OCI-LY7 (cell line): Measurements from ENCODE around the gene NOCT. TPM values are rescaled to one million over a fixed set of nuclear protein-coding genes. Genes with fewer than 3 reads are reported as not detected.
"Not testable (repeated sequence)": the region's sequence is repeated elsewhere in the genome, so short reads cannot be mapped to it uniquely, and the experiment has no call there.

Source experiments
- BruUV-seq: library from RNA; stranded (reverse); fragments of 400-500 nt; replicated peaks from 2 replicates; lab custom pipeline; 2021; lab: Mats Ljungman, UMichigan
- CTCF ChIA-PET: fragments of 300-600 bp; sonication (Branson Sonifier 250); formaldehyde crosslinking; loops from one replicate; lab custom pipeline; 2022; ENCODE audit warnings: antibody characterized with exemption; ENCODE audit not compliant: unreplicated experiment; lab: Charles Lee
- POLR2A ChIA-PET: fragments of 300-600 bp; sonication (Branson Sonifier 250); formaldehyde crosslinking; loops from one replicate; lab custom pipeline; 2022; ENCODE audit warnings: antibody characterized with exemption; lab: Charles Lee
- DNase-seq: peaks from one replicate; pipeline ENCODE4 v3.0.0-alpha.2; 2015; ENCODE audit warnings: low spot score
- H2AFZ ChIP-seq: fragments of 200-600 bp; sonication (generic), shearing (Covaris generic); 2 replicates; pipeline ENCODE4 v1.6.1; 2014; ENCODE audit warnings: mild to moderate bottlenecking, antibody characterized with exemption, low read length, moderate library complexity
- H3K27ac ChIP-seq: fragments of 200-600 bp; sonication (generic); 2 replicates; pipeline ENCODE4 v1.5.1; 2014; ENCODE audit warnings: mixed run types, low read depth, mild to moderate bottlenecking, moderate library complexity, low read length, inconsistent platforms; ENCODE audit not compliant: poor library complexity, severe bottlenecking
- H3K36me3 ChIP-seq: fragments of 200-600 bp; sonication (generic); 2 replicates; pipeline ENCODE4 v1.6.1; 2014; ENCODE audit warnings: mild to moderate bottlenecking, antibody characterized with exemption, low read length, moderate library complexity, mixed read lengths; ENCODE audit not compliant: insufficient read depth
- H3K4me1 ChIP-seq: fragments of 200-600 bp; sonication (generic); 2 replicates; pipeline ENCODE4 v1.5.1; 2014; ENCODE audit warnings: mild to moderate bottlenecking, low read length; ENCODE audit not compliant: insufficient read depth, poor library complexity, severe bottlenecking
- H3K4me2 ChIP-seq: fragments of 200-600 bp; sonication (generic); 2 replicates; pipeline ENCODE4 v1.6.1; 2014; ENCODE audit warnings: mild to moderate bottlenecking, low read length
- H3K4me3 ChIP-seq: fragments of 200-600 bp; sonication (generic); 2 replicates; pipeline ENCODE4 v1.5.1; 2014; ENCODE audit warnings: mild to moderate bottlenecking, low read depth, low read length; ENCODE audit not compliant: poor library complexity, severe bottlenecking
- H3K79me2 ChIP-seq: fragments of 200-600 bp; sonication (generic); 2 replicates; pipeline ENCODE4 v1.6.1; 2016; ENCODE audit warnings: low read depth, mild to moderate bottlenecking, low read length, moderate library complexity, mixed read lengths; ENCODE audit not compliant: insufficient read depth
- H3K9me2 ChIP-seq: fragments of 200-600 bp; sonication (generic); 2 replicates; pipeline ENCODE4 v1.6.1; 2016; ENCODE audit warnings: mild to moderate bottlenecking, low read length, mixed read lengths; ENCODE audit not compliant: insufficient read depth
- H3K9me3 ChIP-seq: fragments of 200-600 bp; sonication (generic); 2 replicates; pipeline ENCODE4 v1.6.1; 2014; ENCODE audit warnings: mild to moderate bottlenecking, mixed run types, low read length, mixed read lengths
- H4K20me1 ChIP-seq: fragments of 200-600 bp; sonication (generic); 2 replicates; pipeline ENCODE4 v1.6.1; 2014; ENCODE audit warnings: mild to moderate bottlenecking, antibody characterized with exemption, low read length, moderate library complexity, mixed read lengths; ENCODE audit not compliant: insufficient read depth
- CTCF ChIP-seq: fragments of 200-600 bp; sonication (generic); conservative IDR thresholded peaks from 2 replicates; pipeline ENCODE4 v1.5.1; 2014; ENCODE audit warnings: mild to moderate bottlenecking, antibody characterized with exemption, low read length, moderate library complexity, mixed read lengths
- EZH2phosphoT487 ChIP-seq: fragments of 200-600 bp; sonication (generic); IDR thresholded peaks from 2 replicates; pipeline ENCODE4 v1.6.1; 2018; ENCODE audit warnings: low read depth, borderline replicate concordance, mild to moderate bottlenecking, mixed run types, antibody characterized with exemption, low read length, moderate library complexity, mixed read lengths
- intact Hi-C: fragments of 100-400 bp; cut with micrococcal nuclease; formaldehyde crosslinking; loops from one replicate; pipeline ENCODE4 v1.10.0; 2022; ENCODE audit not compliant: unreplicated experiment
- total RNA-seq, 2 experiments: library from RNA; depleted of rRNA in 1 of 2; stranded (reverse); fragments of >200 nt in 1 of 2; shearing (Covaris generic) in 1 of 2; gene quantifications; 2 replicates each; pipeline ENCODE4 v1.2.3, GENCODE V29; 2014 to 2022

The NOCT gene
- total RNA-seq, 2 experiments from 2014 or later, result 17.8 to 22.8 TPM

GRCh38 chr4:139027776-139028175 is 12.2 kb downstream of the NOCT start:
- Histone ChIP-seq H3K36me3 (peaks cover 38% of the 10 kb centered on the region), H3K4me1 (peaks cover 5% of the 10 kb centered on the region), H3K4me2 (0 out of 2 replicates have a peak overlapping the region, but pooled peaks have one; percentile 4), H3K9me3 (no peaks in the 10 kb centered on the region), H3K79me2 (peaks cover 90% of the 10 kb centered on the region), H2AFZ (no peak overlapping the region), H4K20me1 (peaks cover 8% of the 10 kb centered on the region), H3K4me3 (no peak overlapping the region), H3K9me2 (no peaks in the 10 kb centered on the region), H3K27ac (no peak overlapping the region)
- ChIA-PET CTCF (interaction anchor here (1.9 kb wide), 1 partner anchor 13 kb away, joined by 5 read pairs; the partner anchor contains the start of gene NOCT), POLR2A (interaction anchor here (0.6 to 2.5 kb wide), 4 partner anchors 10 to 512 kb away, joined by 3 to 24 read pairs (median 6); no protein-coding TSS in a partner anchor)
- intact Hi-C loops, result no loop called here
- BruUV-seq, result no TSS peak
- TF ChIP-seq EZH2phosphoT487 (no peak), CTCF (no peak)
- DNase-seq, result no peak

GRCh38 chr4:139028191-139028661 is 12.6 kb downstream of the NOCT start:
- H3K36me3 ChIP-seq, result peaks cover 36% of the 10 kb centered on the region
- no peak overlapping the region for H3K27ac ChIP-seq
- H3K9me2 ChIP-seq, result no peaks in the 10 kb centered on the region
- ChIA-PET POLR2A (interaction anchor here (0.6 to 2.5 kb wide), 3 partner anchors 10 to 494 kb away, joined by 3 to 24 read pairs (median 9); no protein-coding TSS in a partner anchor), CTCF (no interaction called here)
- BruUV-seq, result no TSS peak
- H3K4me3 ChIP-seq, result no peak overlapping the region
- H3K9me3 ChIP-seq, result no peaks in the 10 kb centered on the region
- no peak for DNase-seq
- intact Hi-C loops, result no loop called here
- H3K4me1 ChIP-seq, result peaks cover 6% of the 10 kb centered on the region
- H3K79me2 ChIP-seq, result peaks cover 90% of the 10 kb centered on the region
- H3K4me2 ChIP-seq, result 0 out of 2 replicates have a peak overlapping the region, but pooled peaks have one; percentile 4
- H4K20me1 ChIP-seq, result peaks cover 8% of the 10 kb centered on the region; the same call in 1 of the 2 replicates
- H2AFZ ChIP-seq, result no peak overlapping the region
- TF ChIP-seq EZH2phosphoT487, result no peak
- no peak for TF ChIP-seq CTCF

GRCh38 chr4:139029866-139030363 is 14.3 kb downstream of the NOCT start:
- POLR2A ChIA-PET, result interaction anchor here (0.5 to 1.5 kb wide), 9 partner anchors 9 to 267 kb away, joined by 3 to 15 read pairs (median 4); no protein-coding TSS in a partner anchor
- H3K79me2 ChIP-seq, result peaks cover 90% of the 10 kb centered on the region
- H3K9me3 ChIP-seq, result not testable (repeated sequence)

More at GRCh38 chr4:139029866-139030363, 14.3 kb downstream of the NOCT start:
- Histone ChIP-seq H3K36me3 (peaks cover 27% of the 10 kb centered on the region), H3K4me1 (peaks cover 11% of the 10 kb centered on the region)
- DNase-seq, H3K4me2 ChIP-seq, H3K9me2 ChIP-seq, H3K27ac ChIP-seq, H4K20me1 ChIP-seq, BruUV-seq, H3K4me3 ChIP-seq, H2AFZ ChIP-seq: not testable (repeated sequence)
- CTCF ChIA-PET, result interaction anchor here (0.5 to 1.3 kb wide), 8 partner anchors 9 to 282 kb away, joined by 3 to 5 read pairs (median 3); no protein-coding TSS in a partner anchor
- intact Hi-C loops, result loop anchor here (2.0 to 10.0 kb wide), 6 partner anchors 52 to 625 kb away; partner anchors contain the start of gene ELF2
